Lower leg skin (tissue), 3 donors: ENCODE measurements around the gene BIRC5.

ENCODE experiments used
- CTCF ChIP-seq, 3 donors: fragments of 450-650 bp; IDR thresholded peaks; one replicate each; pipeline ENCODE4 v1.5.1; 2016; ENCODE audit warnings: antibody characterized with exemption in 3 of 3, mild to moderate bottlenecking in 3 of 3, moderate library complexity in 2 of 3
- POLR2A ChIP-seq, 2 donors: fragments of 450-650 bp; IDR thresholded peaks; one replicate each; pipeline ENCODE4 v1.6.1; 2016 to 2017; ENCODE audit warnings: antibody characterized with exemption in 2 of 2, mild to moderate bottlenecking in 1 of 2, moderate library complexity in 1 of 2

- TF ChIP-seq CTCF (IDR thresholded peaks at IDR 0.05) = peak in 1 of 3 donors; percentile 50
- TF ChIP-seq POLR2A (IDR thresholded peaks at IDR 0.05) = no peak
These were observed 37.5 kb upstream of the BIRC5 start for GRCh38 chr17:78176548-78177025.
